NCI-H2196 treated with DMSO at 0.1 percent for 48 hours (cell line): Measurements from ENCODE around the gene RAB5A.
"Not testable (repeated sequence)": the region's sequence is repeated elsewhere in the genome, so short reads cannot be mapped to it uniquely, and the experiment has no call there.

Experiments used
- DNase-seq: peaks from one replicate; lab custom pipeline; 2025; ENCODE audit not compliant: unreplicated experiment; lab: John Stamatoyannopoulos, UW

Gene RAB5A

DNA sequence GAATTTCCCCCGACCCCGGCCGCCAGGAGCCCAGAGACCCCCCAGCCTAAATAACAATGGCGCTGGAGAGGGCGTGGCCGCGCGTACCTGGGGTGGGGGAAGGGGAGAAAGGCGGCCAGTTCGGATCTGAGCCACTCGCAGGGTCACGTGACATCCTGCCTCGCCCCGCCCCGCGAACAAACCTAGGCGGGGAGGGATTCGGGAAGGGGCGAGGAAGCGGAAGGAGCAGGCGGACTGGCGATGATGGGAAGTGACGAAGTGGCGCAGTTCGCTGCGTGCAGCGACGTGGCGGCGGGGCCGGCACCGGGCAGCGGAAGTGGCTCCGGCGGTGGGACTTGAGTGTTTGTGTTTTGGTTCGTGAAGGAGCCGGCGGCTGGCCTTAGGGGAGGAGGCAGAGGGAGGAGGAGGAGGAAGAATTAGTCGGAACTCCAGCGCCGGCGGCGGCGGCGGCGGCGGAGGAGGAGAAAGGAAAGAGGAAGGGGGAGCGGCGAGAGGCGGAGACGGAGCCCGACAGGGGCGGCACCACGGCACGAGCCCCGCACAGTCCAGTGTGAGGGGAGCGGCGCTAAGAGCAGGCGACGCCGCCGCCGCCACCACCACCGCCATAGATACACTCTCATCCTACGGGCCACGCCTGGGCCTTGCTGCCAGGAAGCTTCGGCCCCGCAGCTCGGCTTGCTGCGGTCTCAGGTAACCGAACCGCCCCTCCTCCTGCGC lies at the start of gene RAB5A:
RAB5A (plus strand) TSS at position 266 of the 717 bp plus-strand sequence. CDS start 3,802 bp downstream, outside the sequence.
- DNase-seq = peak; percentile 86

DNA sequence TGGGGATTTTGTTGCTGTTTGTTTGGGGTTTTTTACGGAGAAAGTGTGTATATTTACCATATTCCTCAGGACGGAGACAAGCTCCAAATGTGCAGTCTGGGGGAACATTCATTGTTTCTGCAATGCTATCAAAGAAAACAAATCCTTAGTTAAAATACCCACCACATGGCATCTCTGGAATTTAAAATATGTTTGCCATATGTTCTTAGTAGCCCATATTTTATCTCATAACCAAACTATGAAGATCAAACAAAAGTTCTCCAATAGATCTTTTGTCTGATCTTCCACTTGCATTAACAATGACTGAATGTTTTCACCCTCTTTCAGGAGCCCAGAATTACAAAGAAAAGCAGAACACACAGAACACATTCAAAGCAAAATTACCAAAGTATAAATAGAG lies 48.2 kb upstream of the RAB5A start:
- no peak for DNase-seq

DNA sequence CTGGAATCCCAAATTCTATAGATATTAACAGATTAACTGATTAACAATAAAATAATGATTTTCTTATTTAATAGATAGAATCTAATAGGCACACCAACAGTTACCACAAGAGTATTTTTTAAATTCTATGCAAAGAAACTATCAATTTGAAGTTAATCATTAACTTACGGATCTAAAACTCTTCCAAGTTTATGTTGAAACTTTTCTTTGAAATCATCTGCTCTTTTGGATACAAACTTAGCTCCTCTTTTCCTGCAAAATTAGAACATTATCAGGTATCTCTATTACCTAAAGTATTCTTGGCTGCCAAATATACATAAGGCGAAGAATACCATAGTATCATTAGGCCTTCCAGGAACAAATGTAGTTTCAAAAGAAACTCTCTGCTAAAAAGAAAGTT lies 47.6 kb upstream of the RAB5A start:
- DNase-seq = no peak

GRCh38 chr3:19899833-19900232 lies 47.1 kb upstream of the RAB5A start:
- not testable (repeated sequence) for DNase-seq

DNA sequence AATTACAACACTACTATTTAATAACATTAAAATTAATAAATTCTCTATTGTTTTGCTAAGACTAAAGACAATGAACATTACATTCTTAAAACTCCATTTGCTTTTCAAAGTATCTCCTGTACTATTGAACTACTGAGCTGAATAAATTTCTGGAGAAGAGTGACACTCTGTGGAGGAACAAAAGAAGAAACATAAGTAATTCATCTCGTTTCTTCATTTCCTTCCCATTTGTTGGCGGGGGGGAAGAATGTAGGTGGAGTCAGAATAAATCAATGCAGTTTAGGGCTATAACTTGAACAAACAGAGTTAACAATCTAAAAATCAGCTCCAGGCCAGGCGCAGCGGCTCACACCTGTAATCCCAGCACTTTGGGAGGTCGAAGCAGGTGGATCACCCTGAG lies 45.6 kb upstream of the RAB5A start:
- no peak for DNase-seq

GRCh38 chr3:19901918-19902317 lies 45.0 kb upstream of the RAB5A start:
- DNase-seq = no peak

DNA sequence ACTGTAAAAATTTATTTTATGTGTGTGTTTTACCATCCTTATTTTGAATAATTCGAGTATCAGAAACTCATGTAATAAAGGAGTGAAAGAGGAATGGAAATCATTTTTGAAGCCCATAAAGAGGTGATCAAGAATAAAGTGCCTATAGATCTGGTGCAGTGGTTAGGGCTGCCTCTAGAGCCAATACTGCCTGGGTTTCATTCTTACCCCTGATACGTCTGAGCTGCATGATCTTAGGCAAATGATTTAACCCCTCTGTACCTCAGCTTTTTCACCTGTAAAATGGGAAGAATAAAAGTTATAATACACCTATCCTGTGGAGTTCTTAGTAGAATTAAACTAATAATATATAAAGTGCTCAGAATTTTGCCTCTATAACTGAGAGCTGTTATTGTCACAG lies 43.2 kb upstream of the RAB5A start:
- DNase-seq = no peak

- no peak for DNase-seq
These were observed 39.4 kb upstream of the RAB5A start for GRCh38 chr3:19907523-19907922.

DNA sequence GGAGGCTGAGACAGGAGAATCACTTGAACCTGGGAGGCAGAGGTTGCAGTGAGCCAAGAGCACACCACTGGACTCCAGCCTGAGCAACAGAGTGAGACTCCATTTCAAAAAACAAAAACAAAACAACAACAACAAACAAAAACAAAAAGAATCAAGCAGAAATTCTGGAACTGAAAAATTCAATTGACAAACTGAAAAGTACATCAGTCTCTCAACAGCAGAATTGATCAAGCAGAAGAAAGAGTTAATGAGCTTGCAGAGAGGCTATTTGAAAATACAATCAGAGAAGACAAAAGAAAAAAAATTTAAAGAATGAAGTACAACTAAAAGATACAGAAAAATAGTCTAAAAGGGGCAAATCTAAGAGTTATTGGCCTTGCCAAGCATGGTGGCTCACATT lies 35.4 kb upstream of the RAB5A start:
- no peak for DNase-seq

DNA sequence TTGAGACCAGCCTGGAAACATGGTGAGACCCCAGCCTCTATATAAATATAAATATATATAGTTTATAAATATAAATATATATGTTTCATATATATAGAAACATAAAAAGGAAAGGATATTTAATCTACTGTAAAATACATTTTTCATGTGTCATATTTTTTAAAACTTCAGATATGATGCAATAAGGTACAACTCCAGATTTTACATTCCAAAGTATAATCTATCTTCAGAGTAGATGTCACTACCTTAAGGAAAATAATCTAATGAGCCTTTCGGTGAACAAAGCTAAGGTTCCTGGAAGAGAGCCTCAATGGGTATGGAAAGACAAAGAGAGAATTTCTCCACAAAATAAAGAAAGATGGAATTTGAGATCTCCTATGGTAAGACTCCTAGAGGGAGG lies 29.7 kb upstream of the RAB5A start:
- no peak for DNase-seq

DNA sequence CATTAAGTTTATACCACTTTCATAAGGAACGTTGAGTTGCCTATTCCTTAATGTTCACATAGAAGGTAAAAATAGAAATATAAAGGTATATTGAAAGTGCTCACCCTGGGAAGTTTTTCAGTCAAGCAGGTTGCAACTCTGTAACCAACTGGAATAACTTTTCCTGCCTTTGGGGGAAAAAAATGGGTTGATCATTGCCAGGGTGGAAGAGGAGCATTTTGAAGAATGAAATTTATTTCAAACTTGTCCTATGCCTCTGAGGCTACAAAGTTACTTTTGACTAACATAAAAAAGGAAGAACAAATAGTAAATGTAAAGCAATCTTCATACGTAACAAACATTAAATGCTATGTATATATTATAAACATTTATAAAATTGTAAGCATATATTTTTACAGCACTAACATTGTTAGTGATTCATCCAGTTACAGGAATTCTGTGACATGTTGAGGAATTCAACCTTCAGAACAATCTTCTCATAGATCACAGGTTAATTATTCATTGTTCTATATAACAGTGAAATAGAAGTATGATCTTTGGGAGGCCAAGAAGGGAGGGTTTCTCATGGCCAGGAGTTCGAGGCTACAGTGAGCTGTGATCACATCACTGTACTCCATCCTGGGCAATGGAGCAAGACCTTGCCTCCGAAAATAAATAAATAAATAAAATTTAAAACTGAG lies 26.4 kb upstream of the RAB5A start:
- DNase-seq = no peak

DNA sequence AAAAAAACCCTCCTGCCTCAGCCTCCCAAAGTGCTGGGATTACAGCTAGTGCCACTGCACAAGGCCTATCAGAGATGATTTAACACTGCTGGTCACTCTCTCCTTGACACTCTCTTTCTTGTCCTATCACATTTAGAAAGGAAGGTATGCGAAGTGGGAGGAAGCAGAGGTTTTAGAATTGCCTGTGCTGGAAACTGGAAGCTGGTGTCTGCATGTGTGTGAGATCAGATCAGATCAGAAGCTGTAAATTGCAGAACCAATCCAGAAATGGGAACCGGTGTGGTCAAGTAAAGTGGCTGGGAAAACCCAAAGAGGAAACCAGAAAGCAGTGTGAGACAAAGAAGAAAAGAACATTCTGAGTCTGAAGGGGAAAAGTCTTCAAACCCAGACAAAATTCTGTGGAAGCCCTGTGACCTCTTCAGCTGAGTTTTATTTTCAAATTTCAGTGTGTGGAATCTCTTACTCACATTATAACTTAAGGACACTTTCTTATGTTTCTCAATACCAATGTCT lies 15.7 kb upstream of the RAB5A start:
- no peak for DNase-seq

DNA sequence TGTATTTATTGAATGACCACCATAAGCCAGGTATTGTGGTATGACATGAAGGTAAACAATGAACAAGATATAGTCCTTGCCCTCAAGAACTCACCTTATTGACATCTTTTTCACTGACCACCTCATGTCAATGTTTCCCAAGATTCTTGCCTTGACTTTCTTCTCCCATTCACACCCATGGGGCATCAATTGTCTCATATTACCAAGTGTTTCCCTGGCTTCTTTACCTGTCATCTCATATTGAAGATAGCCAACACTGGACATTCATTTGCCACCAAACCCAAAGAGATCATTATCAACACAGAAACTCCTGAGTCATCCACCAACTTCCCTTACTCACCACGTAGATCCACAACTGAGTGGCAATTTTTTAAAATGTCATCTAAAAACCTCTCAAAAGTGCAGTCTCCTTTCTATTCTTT lies 15.1 kb upstream of the RAB5A start:
- DNase-seq = no peak

- no peak for DNase-seq
These were observed 14.5 kb upstream of the RAB5A start for GRCh38 chr3:19932422-19932821.

DNA sequence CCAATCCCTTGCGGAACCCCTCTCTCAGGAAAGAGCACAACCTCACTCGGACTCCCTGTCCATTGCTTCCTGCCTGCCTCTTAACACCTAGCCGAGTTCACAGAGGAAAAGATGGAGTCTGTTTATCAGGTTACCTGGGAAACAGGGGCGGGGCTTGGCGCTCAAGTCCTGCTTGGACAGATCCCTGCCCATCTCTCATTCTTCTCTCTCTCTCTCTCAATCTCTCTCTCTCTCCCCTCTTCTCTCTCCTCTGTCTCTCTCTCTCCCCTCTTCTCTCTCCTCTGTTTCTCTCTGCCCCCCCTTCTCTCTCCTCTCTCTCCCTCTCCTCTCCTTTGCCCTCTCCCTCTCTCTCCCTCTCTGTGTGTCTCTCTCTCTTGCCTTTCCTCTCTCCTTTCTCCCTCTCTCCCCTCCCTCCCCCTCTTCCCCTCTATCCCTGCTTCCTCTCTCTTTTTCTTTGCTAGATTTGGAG lies 12.8 kb upstream of the RAB5A start, which contains the start of gene EFHB:
EFHB (minus strand) TSS at position 120 of the 469 bp plus-strand sequence. CDS start 199 bp downstream, outside the sequence.
- DNase-seq = peak; percentile 6

GRCh38 chr3:19937459-19938294 lies 9.2 kb upstream of the RAB5A start:
- no peak for DNase-seq

- DNase-seq = no peak
These were observed 8.6 kb upstream of the RAB5A start for GRCh38 chr3:19938295-19938627.

DNA sequence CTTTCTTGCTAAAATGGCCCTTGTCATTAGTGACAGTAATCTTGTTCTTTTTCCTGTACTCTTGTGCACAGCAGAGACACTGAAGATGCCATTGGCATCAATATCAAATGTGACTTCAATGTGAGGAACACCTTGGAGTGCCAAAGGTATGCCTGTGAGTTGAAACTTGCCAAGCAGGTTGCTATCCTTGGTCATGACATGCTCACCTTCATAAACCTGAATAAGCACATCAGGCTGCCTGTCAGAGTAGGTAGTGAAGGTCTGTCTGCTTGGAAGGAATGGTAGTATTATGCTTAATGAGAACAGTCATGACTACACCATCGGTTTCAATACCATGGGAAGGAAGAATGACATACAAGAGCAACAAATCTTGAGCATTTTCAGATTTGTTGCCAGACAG lies 6.3 kb upstream of the RAB5A start:
- DNase-seq = no peak

DNA sequence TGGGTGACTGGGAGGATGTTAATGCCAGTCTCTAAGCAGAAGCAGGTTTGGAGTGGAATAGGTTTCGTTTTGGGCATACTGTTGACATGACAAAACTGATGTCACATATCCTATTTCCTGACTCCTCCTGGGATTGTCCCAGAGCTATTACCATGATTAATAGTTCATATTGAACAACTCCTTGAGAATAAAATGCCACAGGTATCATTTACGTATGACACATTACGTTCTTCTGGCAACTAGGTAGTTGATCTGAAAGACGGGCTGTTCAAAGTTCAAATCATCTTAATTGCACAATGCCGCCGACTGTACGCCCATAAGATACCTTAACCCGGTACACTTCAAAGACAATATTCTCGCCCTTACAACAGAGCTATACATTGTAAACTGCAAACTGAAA lies 1.4 kb upstream of the RAB5A start:
- DNase-seq = no peak

- no peak for DNase-seq
These were observed 697 bp upstream of the RAB5A start for GRCh38 chr3:19945969-19946831.
